AG09319 (cell line): ENCODE results near the gene MRTFB.
"Not testable (repeated sequence)": the region's sequence is repeated elsewhere in the genome, so short reads cannot be mapped to it uniquely, and the experiment has no call there.

ENCODE experiments used
- DNase-seq: peaks from one replicate; pipeline ENCODE4 v3.0.0-alpha.2; 2010; ENCODE audit warnings: low read depth; ENCODE audit errors: extremely low read depth
- TF ChIP-seq, protein P1 (sequence below): IDR thresholded peaks from 2 replicates; pipeline ENCODE4 v1.5.1; 2011; ENCODE audit warnings: low read depth, mild to moderate bottlenecking, inconsistent platforms, low read length, moderate library complexity

MRTFB gene

GRCh38 chr16:14112539-14112856 lies 41.4 kb downstream of the MRTFB start:
- TF ChIP-seq, protein P1, sequence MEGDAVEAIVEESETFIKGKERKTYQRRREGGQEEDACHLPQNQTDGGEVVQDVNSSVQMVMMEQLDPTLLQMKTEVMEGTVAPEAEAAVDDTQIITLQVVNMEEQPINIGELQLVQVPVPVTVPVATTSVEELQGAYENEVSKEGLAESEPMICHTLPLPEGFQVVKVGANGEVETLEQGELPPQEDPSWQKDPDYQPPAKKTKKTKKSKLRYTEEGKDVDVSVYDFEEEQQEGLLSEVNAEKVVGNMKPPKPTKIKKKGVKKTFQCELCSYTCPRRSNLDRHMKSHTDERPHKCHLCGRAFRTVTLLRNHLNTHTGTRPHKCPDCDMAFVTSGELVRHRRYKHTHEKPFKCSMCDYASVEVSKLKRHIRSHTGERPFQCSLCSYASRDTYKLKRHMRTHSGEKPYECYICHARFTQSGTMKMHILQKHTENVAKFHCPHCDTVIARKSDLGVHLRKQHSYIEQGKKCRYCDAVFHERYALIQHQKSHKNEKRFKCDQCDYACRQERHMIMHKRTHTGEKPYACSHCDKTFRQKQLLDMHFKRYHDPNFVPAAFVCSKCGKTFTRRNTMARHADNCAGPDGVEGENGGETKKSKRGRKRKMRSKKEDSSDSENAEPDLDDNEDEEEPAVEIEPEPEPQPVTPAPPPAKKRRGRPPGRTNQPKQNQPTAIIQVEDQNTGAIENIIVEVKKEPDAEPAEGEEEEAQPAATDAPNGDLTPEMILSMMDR = no peak
- no peak for DNase-seq

DNA sequence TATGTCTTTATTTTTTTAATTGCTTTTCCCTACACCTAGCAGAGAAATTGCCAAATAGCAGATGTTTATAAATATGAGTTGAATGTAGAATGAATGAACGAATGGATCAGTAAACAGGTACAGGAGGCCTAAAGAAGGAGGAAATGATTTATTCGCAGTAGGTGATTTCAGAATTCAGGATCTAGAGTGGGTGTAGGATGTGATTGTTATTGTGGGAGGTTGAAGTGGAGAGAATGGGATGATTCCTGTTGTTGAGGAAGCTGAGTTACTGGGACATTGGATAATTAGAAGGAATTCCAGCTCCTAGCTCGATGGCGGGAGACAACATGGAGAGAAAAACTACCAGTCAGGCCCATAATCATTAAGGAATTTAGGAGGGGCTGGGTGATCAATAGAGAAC lies 42.2 kb downstream of the MRTFB start:
- TF ChIP-seq, protein P1 = no peak
- DNase-seq = no peak

- DNase-seq = no peak
These were observed 45.9 kb downstream of the MRTFB start for GRCh38 chr16:14117051-14117450.

GRCh38 chr16:14119799-14120198 lies 48.7 kb downstream of the MRTFB start:
- TF ChIP-seq, protein P1 = no peak

More at GRCh38 chr16:14117051-14117450, 45.9 kb downstream of the MRTFB start:
- TF ChIP-seq, protein P1 = no peak

DNA sequence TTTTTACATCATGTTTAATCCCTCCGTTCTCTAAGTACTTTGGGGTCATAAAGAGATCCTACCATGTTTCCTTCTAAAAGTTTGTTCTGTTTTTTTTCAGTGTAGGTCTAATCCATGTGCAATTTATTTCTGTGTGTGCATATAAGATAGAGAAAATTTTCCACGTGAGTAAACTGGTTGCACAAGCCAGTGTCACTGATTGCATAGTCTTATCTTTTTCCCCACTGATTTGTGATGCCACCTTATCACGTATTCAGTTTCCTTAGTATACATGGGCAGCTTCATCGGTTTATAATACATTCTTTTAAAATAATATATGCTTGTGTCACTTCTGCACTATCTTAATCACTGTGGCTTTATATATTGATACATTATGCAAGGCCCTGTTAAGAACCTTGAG lies 49.2 kb downstream of the MRTFB start:
- TF ChIP-seq, protein P1 = no peak
- DNase-seq = no peak

More at GRCh38 chr16:14119799-14120198, 48.7 kb downstream of the MRTFB start:
- DNase-seq = no peak

DNA sequence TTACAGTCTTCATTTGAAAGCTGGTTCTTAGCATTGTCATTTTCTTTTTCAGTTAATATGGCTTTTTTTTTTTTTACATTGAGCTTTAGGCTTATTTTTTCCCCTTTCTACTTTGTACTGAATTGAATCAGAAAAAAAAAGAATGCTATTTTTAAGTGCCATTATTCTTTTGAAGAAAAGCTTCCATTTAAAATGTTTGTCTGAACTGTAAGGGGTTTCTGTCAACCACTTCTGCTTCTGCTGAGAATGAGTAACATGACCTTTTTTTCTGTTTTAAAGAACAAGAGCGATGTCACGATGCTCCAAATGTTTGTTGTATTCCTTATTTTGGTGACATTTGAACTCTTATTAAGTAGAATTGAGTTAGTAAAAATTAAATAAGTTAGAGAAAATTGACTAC lies 50.0 kb downstream of the MRTFB start:
- DNase-seq = no peak
- TF ChIP-seq, protein P1 = no peak

- TF ChIP-seq, protein P1 = no peak
- DNase-seq = no peak
These were observed 50.8 kb downstream of the MRTFB start for GRCh38 chr16:14121872-14122271.

- not testable (repeated sequence) for DNase-seq
These were observed 51.3 kb downstream of the MRTFB start for GRCh38 chr16:14122430-14122829.
